Measurements from ENCODE around the gene CASZ1. TPM values are rescaled to one million over a fixed set of nuclear protein-coding genes. Genes with fewer than 3 reads are reported as not detected.

The CASZ1 gene
- total RNA-seq, 1 donor from 2014 or later, result 23.6 TPM

DNA sequence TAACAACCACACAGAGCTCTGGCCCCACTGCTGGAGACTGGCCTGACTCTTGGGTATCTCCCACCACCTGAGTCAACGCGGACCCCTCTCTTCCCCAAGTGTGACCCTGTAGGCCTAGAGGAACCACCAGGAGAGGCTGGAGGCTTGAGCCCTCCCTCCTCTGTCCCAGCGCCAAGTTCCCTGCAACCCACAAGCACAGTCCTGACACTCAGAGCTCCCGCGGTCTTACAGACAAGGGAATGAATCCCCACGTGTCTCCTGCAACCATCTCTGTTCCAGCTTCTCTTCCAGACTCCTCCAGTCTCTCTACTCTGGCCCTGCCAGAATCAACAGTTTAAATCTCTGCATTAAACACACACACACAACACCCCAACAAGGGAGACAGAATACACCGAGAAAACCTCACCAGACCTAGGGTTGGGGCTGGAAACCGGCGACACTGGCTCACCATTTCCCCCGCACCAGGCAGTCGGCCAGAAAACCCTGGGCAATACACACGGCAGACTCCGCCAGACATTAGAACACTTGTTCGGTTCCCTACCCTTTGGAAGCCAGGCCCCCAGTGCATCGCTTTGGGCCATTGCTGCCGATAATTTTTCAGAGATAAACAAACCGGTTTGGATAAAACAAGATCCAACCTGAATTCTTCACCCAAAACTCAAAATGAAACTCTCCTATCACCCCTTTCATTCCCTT lies 21.7 kb downstream of the CASZ1 start:
- Mint-ChIP-seq H3K27me3 (peaks cover 10% of the 10 kb centered on the region), H3K4me3 (ENCODE audit: low read depth) (no peak overlapping the region), H3K9me3 (ENCODE audit: low read depth) (no peaks in the 10 kb centered on the region), H3K36me3 (ENCODE audit: insufficient read depth) (no peaks in the 10 kb centered on the region), H3K27ac (no peak overlapping the region), H3K4me1 (ENCODE audit: low read depth) (peaks cover 3% of the 10 kb centered on the region)
- no peak for DNase-seq (ENCODE audit: low spot score, unreplicated experiment)
- TF ChIP-seq, protein P1, sequence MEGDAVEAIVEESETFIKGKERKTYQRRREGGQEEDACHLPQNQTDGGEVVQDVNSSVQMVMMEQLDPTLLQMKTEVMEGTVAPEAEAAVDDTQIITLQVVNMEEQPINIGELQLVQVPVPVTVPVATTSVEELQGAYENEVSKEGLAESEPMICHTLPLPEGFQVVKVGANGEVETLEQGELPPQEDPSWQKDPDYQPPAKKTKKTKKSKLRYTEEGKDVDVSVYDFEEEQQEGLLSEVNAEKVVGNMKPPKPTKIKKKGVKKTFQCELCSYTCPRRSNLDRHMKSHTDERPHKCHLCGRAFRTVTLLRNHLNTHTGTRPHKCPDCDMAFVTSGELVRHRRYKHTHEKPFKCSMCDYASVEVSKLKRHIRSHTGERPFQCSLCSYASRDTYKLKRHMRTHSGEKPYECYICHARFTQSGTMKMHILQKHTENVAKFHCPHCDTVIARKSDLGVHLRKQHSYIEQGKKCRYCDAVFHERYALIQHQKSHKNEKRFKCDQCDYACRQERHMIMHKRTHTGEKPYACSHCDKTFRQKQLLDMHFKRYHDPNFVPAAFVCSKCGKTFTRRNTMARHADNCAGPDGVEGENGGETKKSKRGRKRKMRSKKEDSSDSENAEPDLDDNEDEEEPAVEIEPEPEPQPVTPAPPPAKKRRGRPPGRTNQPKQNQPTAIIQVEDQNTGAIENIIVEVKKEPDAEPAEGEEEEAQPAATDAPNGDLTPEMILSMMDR (IDR thresholded peaks at IDR 0.05; ENCODE audit: unreplicated experiment), result no peak

DNA sequence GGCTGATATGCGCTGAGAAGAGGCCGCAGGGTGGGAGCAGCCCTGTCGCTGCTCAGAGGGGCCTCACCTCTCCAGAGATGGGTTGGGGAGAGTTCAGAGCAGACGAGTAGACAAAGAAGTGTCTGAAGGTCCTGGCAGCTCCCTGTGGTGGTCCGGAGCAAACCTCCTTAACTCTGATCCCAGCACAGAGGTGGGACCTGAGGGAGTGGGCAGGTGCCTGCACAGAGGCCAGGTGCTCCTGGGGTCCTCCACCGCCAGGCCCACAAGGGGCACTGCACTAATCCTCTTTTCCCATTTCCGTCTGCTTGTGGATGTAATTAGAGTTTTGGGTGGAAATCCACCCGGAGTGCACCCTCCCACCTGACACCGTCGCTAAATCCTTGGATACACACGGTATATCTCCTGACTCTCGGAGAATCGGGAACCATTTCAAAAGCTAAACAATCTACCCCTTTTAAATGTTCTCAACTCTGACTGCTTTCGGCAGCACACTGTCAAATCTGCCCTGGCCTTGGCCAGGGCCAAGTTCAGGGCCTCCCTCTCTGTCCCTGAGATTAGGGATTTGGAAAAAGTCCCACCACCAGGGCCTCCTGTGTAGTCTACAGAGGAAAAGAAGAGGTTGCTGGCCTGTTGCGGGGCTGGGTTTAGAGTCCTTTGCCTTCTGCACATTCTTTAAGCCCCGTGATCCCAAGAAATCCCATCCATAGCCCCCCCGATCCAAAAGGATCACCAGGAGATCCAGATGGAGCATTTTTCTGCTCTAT lies 22.4 kb downstream of the CASZ1 start:
- H3K4me1 Mint-ChIP-seq (ENCODE audit: low read depth), result peaks cover 3% of the 10 kb centered on the region
- DNase-seq (ENCODE audit: low spot score, unreplicated experiment), result no peak
- TF ChIP-seq, protein P1 (IDR thresholded peaks at IDR 0.05; ENCODE audit: unreplicated experiment), result no peak
- no peak overlapping the region for H3K27ac Mint-ChIP-seq
- no peak overlapping the region for H3K4me3 Mint-ChIP-seq (ENCODE audit: low read depth)
- H3K27me3 Mint-ChIP-seq, result peaks cover 10% of the 10 kb centered on the region
- no peaks in the 10 kb centered on the region for H3K9me3 Mint-ChIP-seq (ENCODE audit: low read depth)
- no peaks in the 10 kb centered on the region for H3K36me3 Mint-ChIP-seq (ENCODE audit: insufficient read depth)

DNA sequence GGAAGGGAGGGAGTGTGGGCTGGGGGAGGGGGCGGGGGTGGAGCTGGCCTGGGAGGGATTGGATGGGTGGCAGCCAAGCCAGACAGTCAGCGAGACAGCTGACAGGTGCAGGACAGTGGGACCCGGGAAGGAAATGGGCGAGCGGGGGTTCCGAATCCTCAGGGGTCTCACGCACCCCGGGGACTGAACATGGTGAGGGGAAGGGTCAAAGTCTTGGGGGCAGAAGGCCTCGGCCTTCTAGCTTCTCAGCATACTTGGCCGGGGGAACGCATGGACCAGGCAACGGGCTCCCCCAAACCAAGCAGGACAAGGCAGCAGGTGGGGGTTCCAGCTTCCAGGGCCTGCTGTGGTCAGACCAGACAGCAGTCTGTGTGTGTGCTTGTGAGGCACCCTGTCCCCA lies 23.1 kb downstream of the CASZ1 start:
- Mint-ChIP-seq H3K27ac (no peak overlapping the region), H3K36me3 (ENCODE audit: insufficient read depth) (no peaks in the 10 kb centered on the region), H3K27me3 (peaks cover 10% of the 10 kb centered on the region), H3K9me3 (ENCODE audit: low read depth) (no peaks in the 10 kb centered on the region), H3K4me3 (ENCODE audit: low read depth) (no peak overlapping the region), H3K4me1 (ENCODE audit: low read depth) (peaks cover 3% of the 10 kb centered on the region)
- no peak for DNase-seq (ENCODE audit: low spot score, unreplicated experiment)
- TF ChIP-seq, protein P1 (IDR thresholded peaks at IDR 0.05; ENCODE audit: unreplicated experiment), result no peak

DNA sequence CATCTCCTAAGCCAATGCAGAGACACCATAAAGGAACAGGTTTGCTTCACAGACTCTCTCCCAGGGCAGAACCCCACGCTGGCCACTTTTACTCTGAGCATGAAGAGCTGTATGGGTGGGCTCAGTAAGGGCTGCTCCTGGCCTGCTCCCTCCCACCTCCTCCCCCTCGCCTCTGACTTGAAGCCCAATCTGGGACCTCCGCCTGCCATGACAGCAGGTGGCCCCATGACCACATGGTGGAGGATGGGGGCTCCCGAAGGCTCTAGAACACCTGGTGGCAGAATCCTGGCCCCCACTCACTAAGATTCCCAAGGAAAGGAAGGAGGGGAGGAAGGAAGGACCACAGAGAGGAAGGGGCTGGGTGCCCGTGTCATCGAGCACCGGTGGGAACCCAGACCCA lies 23.7 kb downstream of the CASZ1 start:
- Mint-ChIP-seq H3K4me3 (ENCODE audit: low read depth) (no peak overlapping the region), H3K27me3 (peaks cover 10% of the 10 kb centered on the region), H3K36me3 (ENCODE audit: insufficient read depth) (no peaks in the 10 kb centered on the region), H3K4me1 (ENCODE audit: low read depth) (peaks cover 3% of the 10 kb centered on the region), H3K9me3 (ENCODE audit: low read depth) (no peaks in the 10 kb centered on the region), H3K27ac (no peak overlapping the region)
- TF ChIP-seq, protein P1 (IDR thresholded peaks at IDR 0.05; ENCODE audit: unreplicated experiment), result no peak
- no peak for DNase-seq (ENCODE audit: low spot score, unreplicated experiment)

DNA sequence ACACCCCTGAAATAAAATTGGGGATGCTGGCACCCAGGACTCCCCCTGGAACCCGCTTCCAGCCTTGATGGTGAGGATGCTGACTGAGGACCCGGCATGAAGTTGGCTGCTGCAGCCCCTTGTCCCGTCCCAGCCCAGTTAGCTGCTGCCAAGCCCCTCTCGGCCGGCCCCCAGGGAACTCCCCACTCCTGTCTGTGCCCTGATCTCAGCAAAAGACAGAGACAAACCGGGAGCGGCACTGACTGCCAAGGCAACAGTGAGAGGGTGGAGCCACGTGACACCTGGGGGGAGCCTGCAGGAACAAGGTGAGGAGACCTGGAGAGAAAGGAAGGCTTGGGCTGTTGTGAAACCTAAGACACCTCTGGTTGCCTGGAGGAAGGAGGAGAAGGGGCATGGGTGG lies 24.7 kb downstream of the CASZ1 start:
- H3K27ac Mint-ChIP-seq, result peak overlapping the region; percentile 11
- TF ChIP-seq, protein P1 (IDR thresholded peaks at IDR 0.05; ENCODE audit: unreplicated experiment), result no peak
- H3K27me3 Mint-ChIP-seq, result peaks cover 10% of the 10 kb centered on the region
- H3K36me3 Mint-ChIP-seq (ENCODE audit: insufficient read depth), result no peaks in the 10 kb centered on the region
- H3K9me3 Mint-ChIP-seq (ENCODE audit: low read depth), result no peaks in the 10 kb centered on the region
- no peak overlapping the region for H3K4me3 Mint-ChIP-seq (ENCODE audit: low read depth)
- peaks cover 7% of the 10 kb centered on the region for H3K4me1 Mint-ChIP-seq (ENCODE audit: low read depth)
- DNase-seq (ENCODE audit: low spot score, unreplicated experiment), result no peak
